Measurements from ENCODE around the gene SCT. TPM values are rescaled to one million over a fixed set of nuclear protein-coding genes. Genes with fewer than 3 reads are reported as not detected.

Gene SCT
- total RNA-seq, 1 experiment from 2014 or later, result 2.3 TPM

DNA sequence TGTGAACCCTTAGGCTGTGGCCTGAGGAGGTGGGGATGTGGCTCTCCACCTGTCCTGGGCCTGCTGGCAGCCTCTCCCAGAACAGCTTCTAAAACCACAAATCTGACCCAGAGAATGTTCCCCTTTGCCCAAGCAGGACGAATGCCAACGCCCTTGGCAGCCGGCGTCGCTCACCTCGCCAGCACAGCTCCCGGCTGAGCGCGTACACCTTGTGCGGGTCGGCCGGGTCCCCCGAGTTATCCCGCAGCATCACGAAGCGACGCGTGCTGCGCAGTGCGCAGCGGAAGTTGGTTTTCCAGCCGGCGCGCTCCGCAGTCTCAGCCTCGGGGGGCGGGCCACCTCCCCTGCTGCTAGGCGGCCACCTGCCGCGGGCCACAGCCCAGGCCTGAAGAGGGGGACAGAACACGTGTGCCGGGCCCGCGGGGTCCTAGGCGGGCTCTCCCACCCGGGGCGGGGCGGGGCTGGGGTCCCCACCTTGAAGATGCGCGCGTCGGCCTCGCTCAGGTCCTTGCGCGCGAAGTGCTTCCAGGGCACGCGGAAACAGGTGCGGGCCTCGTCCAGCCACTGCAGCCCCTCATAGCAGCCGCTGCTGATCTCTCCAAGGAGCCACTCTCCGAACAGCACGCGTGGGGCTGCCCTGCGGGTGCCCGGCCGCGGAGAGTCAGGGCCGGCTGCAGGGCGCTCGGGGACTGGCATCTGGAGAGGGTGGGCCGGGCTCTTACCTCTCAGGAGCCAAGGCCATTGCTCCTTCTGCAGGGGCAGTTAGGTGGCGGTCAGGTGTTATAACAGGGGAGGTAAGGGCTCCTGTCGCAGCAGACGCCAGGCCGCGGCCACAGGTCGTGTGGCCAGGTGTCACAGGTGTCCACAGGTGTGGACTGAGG is 12.1 kb downstream of the SCT start:
- ATAC-seq, result peak; percentile 0; the same call in 1 of the 2 replicates
- Mint-ChIP-seq H3K27me3 (ENCODE audit: low read depth) (no peaks in the 10 kb centered on the region), H3K9me3 (no peaks in the 10 kb centered on the region), H3K36me3 (peaks cover 8% of the 10 kb centered on the region), H3K27ac (peak overlapping the region; percentile 95), H3K4me3 (peak overlapping the region; percentile 78), H3K4me1 (0 out of 2 replicates have a peak, but pooled peaks cover 4% of the 10 kb centered on the region)
- ChIA-PET CTCF (interaction anchor here (0.8 to 1.4 kb wide), 7 partner anchors 26 to 208 kb away, joined by 3 read pairs; no protein-coding TSS in a partner anchor), POLR2A (interaction anchor here (1.0 to 1.1 kb wide), 3 partner anchors 23 to 49 kb away, joined by 3 to 4 read pairs (median 3); no protein-coding TSS in a partner anchor)
- TF ChIP-seq CREM (CRISPR knock-in tag; IDR thresholded peaks at IDR 0.05), result 0 out of 2 replicates have a peak, but pooled peaks have one; percentile 14
- no peak for TF ChIP-seq TEAD1 (CRISPR knock-in tag; IDR thresholded peaks at IDR 0.05)
- no peak for DNase-seq (ENCODE audit: low spot score)

DNA sequence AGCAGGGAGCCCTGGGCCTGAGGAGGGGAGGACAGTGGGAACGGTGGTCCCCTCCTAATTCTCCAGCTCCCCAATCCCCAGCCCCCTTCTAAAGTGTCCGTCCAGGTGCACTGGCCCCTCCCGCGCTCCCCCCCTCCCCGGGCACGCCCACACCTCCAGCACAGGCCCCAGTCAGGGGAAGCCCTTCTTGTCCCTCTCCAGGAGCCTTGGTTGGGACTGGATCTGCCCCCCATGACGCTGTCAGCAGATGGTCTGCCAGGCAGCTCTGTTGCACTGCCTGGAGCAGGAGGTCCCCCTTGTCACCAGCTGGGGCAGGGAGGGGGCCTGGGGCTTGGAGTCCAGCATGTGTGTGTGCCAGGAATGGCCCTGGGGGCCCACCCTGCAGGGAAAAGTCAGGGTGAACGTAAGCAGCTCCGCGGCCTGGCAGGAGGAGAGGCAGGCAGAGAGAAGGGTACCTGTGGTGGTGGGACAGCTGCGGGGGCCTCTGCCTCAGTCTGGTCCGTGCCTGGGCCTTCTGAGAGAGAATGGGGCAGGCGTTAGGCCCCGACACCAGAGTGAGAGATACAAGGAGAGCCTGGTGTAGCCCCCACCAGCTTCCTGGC is 12.9 kb downstream of the SCT start:
- TF ChIP-seq, protein P1, sequence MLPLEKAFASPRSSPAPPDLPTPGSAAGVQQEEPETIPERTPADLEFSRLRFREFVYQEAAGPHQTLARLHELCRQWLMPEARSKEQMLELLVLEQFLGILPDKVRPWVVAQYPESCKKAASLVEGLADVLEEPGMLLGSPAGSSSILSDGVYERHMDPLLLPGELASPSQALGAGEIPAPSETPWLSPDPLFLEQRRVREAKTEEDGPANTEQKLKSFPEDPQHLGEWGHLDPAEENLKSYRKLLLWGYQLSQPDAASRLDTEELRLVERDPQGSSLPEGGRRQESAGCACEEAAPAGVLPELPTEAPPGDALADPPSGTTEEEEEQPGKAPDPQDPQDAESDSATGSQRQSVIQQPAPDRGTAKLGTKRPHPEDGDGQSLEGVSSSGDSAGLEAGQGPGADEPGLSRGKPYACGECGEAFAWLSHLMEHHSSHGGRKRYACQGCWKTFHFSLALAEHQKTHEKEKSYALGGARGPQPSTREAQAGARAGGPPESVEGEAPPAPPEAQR (CRISPR knock-in tag; IDR thresholded peaks at IDR 0.05), result no peak
- TF ChIP-seq ELF4 (CRISPR knock-in tag; IDR thresholded peaks at IDR 0.05; ENCODE audit: low read depth) (no peak), E2F5 (CRISPR knock-in tag; IDR thresholded peaks at IDR 0.05) (0 out of 2 replicates have a peak, but pooled peaks have one; percentile 31), MYBL2 (CRISPR knock-in tag; IDR thresholded peaks at IDR 0.05) (no peak), AR (CRISPR knock-in tag; IDR thresholded peaks at IDR 0.05) (no peak), ZNF281 (CRISPR knock-in tag; IDR thresholded peaks at IDR 0.05) (no peak), HMGA2 (CRISPR knock-in tag; IDR thresholded peaks at IDR 0.05) (no peak)
- DNase-seq (ENCODE audit: low spot score), result no peak
- 0 out of 2 replicates have a peak overlapping the region, but pooled peaks have one; percentile 27 for H3K27ac Mint-ChIP-seq
- ChIA-PET POLR2A (interaction anchor here (0.6 to 1.0 kb wide), 2 partner anchors 38 to 120 kb away, joined by 3 to 4 read pairs; no protein-coding TSS in a partner anchor), CTCF (interaction anchor here (0.6 to 2.8 kb wide), 5 partner anchors 24 to 208 kb away, joined by 3 to 14 read pairs (median 3); no protein-coding TSS in a partner anchor)
- no peaks in the 10 kb centered on the region for H3K27me3 Mint-ChIP-seq (ENCODE audit: low read depth)
- no peak for ATAC-seq
- H3K36me3 Mint-ChIP-seq, result peaks cover 8% of the 10 kb centered on the region
- peak overlapping the region; percentile 20; the same call in 1 of the 2 replicates for H3K4me3 Mint-ChIP-seq
- H3K4me1 Mint-ChIP-seq, result 0 out of 2 replicates have a peak, but pooled peaks cover 4% of the 10 kb centered on the region
- no peaks in the 10 kb centered on the region for H3K9me3 Mint-ChIP-seq

Data from WTC11 (cell line).